ENCODE data around the gene CRYBG3.

DNA sequence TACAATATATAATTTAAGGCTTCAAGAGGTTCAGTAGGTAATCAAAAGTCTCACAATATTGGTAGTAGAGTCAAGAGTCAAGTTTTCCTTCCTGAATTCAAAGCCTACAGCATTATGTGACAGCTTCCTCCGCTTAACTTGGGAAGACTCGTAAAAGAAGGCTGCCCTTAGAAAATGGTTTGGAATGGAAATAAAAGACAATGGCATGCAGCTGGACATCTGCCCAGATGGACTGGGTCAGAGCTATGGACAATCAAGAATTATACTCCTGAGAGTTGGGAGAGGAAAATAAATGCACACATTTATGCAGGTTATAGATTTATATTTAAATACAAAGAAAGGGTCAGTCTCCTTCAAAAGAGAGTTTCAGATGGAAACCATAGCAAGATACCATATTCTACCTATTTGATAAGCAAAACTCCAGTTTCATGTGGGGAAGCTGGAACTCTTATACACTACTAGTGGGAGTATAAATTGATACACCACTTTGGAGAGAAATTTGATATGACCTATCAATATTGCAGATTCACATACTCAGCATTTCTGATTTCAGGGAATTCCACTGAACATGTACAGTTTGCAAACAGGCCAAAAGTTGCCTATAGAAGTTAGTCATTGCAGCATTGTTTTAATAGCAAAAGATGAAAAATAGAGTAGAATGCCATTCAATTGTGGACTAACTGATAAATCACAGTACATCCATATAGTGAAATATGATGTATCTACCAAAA lies 6.1 kb downstream of the CRYBG3 start:
- TF ChIP-seq, protein P1, sequence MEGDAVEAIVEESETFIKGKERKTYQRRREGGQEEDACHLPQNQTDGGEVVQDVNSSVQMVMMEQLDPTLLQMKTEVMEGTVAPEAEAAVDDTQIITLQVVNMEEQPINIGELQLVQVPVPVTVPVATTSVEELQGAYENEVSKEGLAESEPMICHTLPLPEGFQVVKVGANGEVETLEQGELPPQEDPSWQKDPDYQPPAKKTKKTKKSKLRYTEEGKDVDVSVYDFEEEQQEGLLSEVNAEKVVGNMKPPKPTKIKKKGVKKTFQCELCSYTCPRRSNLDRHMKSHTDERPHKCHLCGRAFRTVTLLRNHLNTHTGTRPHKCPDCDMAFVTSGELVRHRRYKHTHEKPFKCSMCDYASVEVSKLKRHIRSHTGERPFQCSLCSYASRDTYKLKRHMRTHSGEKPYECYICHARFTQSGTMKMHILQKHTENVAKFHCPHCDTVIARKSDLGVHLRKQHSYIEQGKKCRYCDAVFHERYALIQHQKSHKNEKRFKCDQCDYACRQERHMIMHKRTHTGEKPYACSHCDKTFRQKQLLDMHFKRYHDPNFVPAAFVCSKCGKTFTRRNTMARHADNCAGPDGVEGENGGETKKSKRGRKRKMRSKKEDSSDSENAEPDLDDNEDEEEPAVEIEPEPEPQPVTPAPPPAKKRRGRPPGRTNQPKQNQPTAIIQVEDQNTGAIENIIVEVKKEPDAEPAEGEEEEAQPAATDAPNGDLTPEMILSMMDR (IDR thresholded peaks at IDR 0.05): no peak
- TF ChIP-seq POLR2AphosphoS5 (IDR thresholded peaks at IDR 0.05; ENCODE audit: insufficient read depth in 1 of 2, low read depth in 1 of 2): no peak
- no peak for TF ChIP-seq POLR2A (IDR thresholded peaks at IDR 0.05)

All from vagina (tissue), 2 donors.